Ishikawa (cell line): ENCODE results near the gene ADARB1.

ENCODE experiments used
- CEBPB ChIP-seq: IDR thresholded peaks from 2 replicates; pipeline ENCODE4 v1.6.1; 2012
- FOXM1 ChIP-seq: IDR thresholded peaks from 2 replicates; pipeline ENCODE4 v1.6.1; 2012; ENCODE audit warnings: low read depth, borderline replicate concordance
- MAX ChIP-seq: IDR thresholded peaks from 2 replicates; pipeline ENCODE4 v1.6.1; 2012
- RAD21 ChIP-seq: IDR thresholded peaks from 2 replicates; pipeline ENCODE4 v1.6.1; 2012; ENCODE audit warnings: low read depth
- REST ChIP-seq: IDR thresholded peaks from 2 replicates; pipeline ENCODE4 v1.6.1; 2012; ENCODE audit warnings: low read depth, mild to moderate bottlenecking
- TEAD4 ChIP-seq: IDR thresholded peaks from 2 replicates; pipeline ENCODE4 v1.6.1; 2012
- YY1 ChIP-seq: IDR thresholded peaks from 2 replicates; pipeline ENCODE4 v1.6.1; 2012; ENCODE audit warnings: low read depth

- TF ChIP-seq RAD21 = no peak
- no peak for TF ChIP-seq MAX
- TF ChIP-seq YY1 = no peak
- TF ChIP-seq FOXM1 = no peak
- no peak for TF ChIP-seq CEBPB
- no peak for TF ChIP-seq TEAD4
- no peak for TF ChIP-seq REST
Observed at GRCh38 chr21:45031571-45032191, 42.7 kb upstream of the ADARB1 start.
